Ishikawa (cell line): ENCODE results near the gene ADTRP.

Source experiments
- CREB1 ChIP-seq: IDR thresholded peaks from 2 replicates; pipeline ENCODE4 v1.6.1; 2012; ENCODE audit warnings: low read depth
- EGR1 ChIP-seq: IDR thresholded peaks from 2 replicates; pipeline ENCODE4 v1.6.1; 2012
- EP300 ChIP-seq: IDR thresholded peaks from 2 replicates; pipeline ENCODE4 v1.6.1; 2012; ENCODE audit warnings: borderline replicate concordance
- FOXM1 ChIP-seq: IDR thresholded peaks from 2 replicates; pipeline ENCODE4 v1.6.1; 2012; ENCODE audit warnings: low read depth, borderline replicate concordance
- MAX ChIP-seq: IDR thresholded peaks from 2 replicates; pipeline ENCODE4 v1.6.1; 2012
- RAD21 ChIP-seq: IDR thresholded peaks from 2 replicates; pipeline ENCODE4 v1.6.1; 2012; ENCODE audit warnings: low read depth
- TAF1 ChIP-seq: IDR thresholded peaks from 2 replicates; pipeline ENCODE4 v1.6.1; 2012; ENCODE audit warnings: low read depth, mild to moderate bottlenecking
- TEAD4 ChIP-seq: IDR thresholded peaks from 2 replicates; pipeline ENCODE4 v1.6.1; 2012

- TF ChIP-seq EGR1 (no peak), MAX (no peak), EP300 (no peak), RAD21 (no peak), TAF1 (no peak), TEAD4 (no peak), FOXM1 (no peak), CREB1 (no peak)
Measured at GRCh38 chr6:11805259-11806053, 26.9 kb upstream of the ADTRP start.
